Panc1 (cell line): ENCODE measurements around the gene OSTC.

Experiments used
- CTCF ChIP-seq: fragments of 450-650 bp; IDR thresholded peaks from 2 replicates; pipeline ENCODE4 v1.5.1; 2017; ENCODE audit warnings: mild to moderate bottlenecking
- POLR2AphosphoS5 ChIP-seq: IDR thresholded peaks from 2 replicates; pipeline ENCODE4 v1.6.1; 2012; ENCODE audit warnings: mild to moderate bottlenecking, low read depth, low read length, moderate library complexity
- SIN3A ChIP-seq: IDR thresholded peaks from 2 replicates; pipeline ENCODE4 v1.6.1; 2012; ENCODE audit warnings: low read depth, mild to moderate bottlenecking, low read length, moderate library complexity, borderline replicate concordance; ENCODE audit not compliant: insufficient read depth
- TCF7L2 ChIP-seq: IDR thresholded peaks from 2 replicates; pipeline ENCODE4 v1.6.1; 2011; ENCODE audit warnings: mild to moderate bottlenecking, low read depth, low read length, inconsistent platforms

GRCh38 chr4:108624263-108625056 is 25.9 kb upstream of the OSTC start:
- TF ChIP-seq CTCF (no peak), SIN3A (no peak), POLR2AphosphoS5 (no peak), TCF7L2 (no peak)
